ENCODE results near the gene BIRC3. TPM values are rescaled to one million over a fixed set of nuclear protein-coding genes. Genes with fewer than 3 reads are reported as not detected.
"Not testable (repeated sequence)": the region's sequence is repeated elsewhere in the genome, so short reads cannot be mapped to it uniquely, and the experiment has no call there.

Gene BIRC3
- total RNA-seq, 1 experiment from 2014 or later: 12.6 TPM

DNA sequence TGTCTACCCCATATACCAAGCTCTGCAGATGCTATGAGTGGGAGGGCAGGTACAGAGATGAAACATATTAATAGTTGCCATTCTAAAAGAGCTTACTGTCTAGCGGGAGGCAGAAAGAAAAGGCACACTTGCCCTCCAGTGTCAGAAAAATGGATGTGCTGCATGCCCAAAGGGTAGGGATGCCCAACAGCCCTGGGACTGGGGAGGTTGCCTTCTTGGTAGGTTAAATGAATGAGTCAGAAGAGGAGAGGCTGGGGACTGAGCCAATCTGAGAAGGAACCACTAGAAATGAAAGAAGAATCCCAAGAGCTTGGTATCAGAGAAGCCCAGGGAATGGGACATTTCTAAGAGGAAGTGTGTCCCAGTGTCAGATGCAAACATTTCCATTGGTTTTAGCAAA is 1.2 kb downstream of the BIRC3 start:
- in situ Hi-C loops (cut with HindIII; ENCODE audit: low pct_unique_long_range_greater_than_20kb, low sequenced_read_pairs): no loop called here
- DNase-seq (ENCODE audit: low read depth): peak; percentile 73

DNA sequence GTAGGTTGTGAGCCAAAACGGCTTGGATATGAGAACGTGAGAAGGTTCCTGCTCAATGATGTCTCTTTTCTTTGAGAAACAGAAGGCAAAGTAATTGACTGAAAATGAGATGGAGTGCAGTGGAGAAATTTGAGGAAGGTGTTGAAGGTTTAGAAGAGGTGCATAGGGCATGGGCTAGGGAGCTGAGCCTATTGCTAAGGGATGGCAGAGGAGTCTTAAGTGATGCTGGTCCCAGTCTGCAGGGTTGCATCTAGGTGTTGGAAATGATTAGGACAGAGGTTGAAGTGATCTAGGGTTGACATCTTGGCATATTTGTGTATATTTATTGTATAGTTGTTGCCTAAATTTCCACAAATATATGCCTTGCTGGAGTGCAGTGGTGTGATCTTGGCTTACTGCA is 2.3 kb downstream of the BIRC3 start:
- no peak for DNase-seq (ENCODE audit: low read depth)
- in situ Hi-C loops (cut with HindIII; ENCODE audit: low pct_unique_long_range_greater_than_20kb, low sequenced_read_pairs): no loop called here

- peak; percentile 35 for DNase-seq (ENCODE audit: low read depth)
- in situ Hi-C loops (cut with HindIII; ENCODE audit: low pct_unique_long_range_greater_than_20kb, low sequenced_read_pairs): no loop called here
Observed at GRCh38 chr11:102320188-102320587, 2.9 kb downstream of the BIRC3 start.

DNA sequence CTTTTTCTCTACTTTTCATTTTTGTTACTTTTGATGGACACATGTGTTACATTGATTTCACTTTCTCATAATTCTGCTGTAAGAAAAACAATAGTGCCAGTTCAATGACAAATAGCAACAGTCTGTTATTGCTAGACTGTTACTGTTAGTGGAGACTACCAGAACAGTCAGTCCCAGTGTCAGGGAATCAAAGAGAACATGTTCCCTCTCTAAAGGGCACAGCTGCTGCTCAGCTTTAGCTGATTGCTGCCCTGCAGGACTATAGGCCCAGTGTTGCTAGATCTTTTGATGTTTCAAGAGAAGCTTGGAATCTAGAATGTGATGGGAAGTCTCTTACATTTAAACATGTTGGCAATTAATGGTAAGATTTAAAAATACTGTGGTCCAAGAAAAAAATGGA is 3.4 kb downstream of the BIRC3 start:
- in situ Hi-C loops (cut with HindIII; ENCODE audit: low pct_unique_long_range_greater_than_20kb, low sequenced_read_pairs): no loop called here
- DNase-seq (ENCODE audit: low read depth): peak; percentile 33

GRCh38 chr11:102322560-102322959 is 5.3 kb downstream of the BIRC3 start:
- DNase-seq (ENCODE audit: low read depth): peak; percentile 38
- in situ Hi-C loops (cut with HindIII; ENCODE audit: low pct_unique_long_range_greater_than_20kb, low sequenced_read_pairs): no loop called here

DNA sequence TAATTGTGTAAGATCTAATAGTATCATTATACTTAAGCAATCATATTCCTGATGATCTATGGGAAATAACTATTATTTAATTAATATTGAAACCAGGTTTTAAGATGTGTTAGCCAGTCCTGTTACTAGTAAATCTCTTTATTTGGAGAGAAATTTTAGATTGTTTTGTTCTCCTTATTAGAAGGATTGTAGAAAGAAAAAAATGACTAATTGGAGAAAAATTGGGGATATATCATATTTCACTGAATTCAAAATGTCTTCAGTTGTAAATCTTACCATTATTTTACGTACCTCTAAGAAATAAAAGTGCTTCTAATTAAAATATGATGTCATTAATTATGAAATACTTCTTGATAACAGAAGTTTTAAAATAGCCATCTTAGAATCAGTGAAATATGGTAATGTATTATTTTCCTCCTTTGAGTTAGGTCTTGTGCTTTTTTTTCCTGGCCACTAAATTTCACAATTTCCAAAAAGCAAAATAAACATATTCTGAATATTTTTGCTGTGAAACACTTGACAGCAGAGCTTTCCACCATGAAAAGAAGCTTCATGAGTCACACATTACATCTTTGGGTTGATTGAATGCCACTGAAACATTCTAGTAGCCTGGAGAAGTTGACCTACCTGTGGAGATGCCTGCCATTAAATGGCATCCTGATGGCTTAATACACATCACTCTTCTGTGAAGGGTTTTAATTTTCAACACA is 6.4 kb downstream of the BIRC3 start:
- DNase-seq (ENCODE audit: low read depth): no peak
- in situ Hi-C loops (cut with HindIII; ENCODE audit: low pct_unique_long_range_greater_than_20kb, low sequenced_read_pairs): no loop called here

GRCh38 chr11:102325088-102325487 is 7.8 kb downstream of the BIRC3 start:
- no peak for DNase-seq (ENCODE audit: low read depth)
- in situ Hi-C loops (cut with HindIII; ENCODE audit: low pct_unique_long_range_greater_than_20kb, low sequenced_read_pairs): no loop called here

DNA sequence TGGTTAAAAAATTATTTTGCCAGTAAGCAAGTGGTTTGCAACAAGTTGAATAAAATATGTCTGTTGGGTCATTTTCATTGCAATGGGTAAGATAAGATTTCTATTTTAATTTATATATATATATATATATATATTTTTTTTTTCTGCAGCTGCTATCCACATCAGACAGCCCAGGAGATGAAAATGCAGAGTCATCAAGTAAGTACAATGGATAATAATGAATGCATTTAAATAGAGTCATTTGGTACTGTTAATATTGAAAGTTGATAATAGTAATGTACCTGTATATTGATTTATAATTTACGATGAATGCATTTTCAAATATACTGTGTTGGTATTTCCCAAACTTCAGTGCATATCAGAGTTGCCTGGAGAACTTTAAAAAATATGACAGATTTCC is 11.5 kb downstream of the BIRC3 start:
- no peak for DNase-seq (ENCODE audit: low read depth)
- in situ Hi-C loops (cut with HindIII; ENCODE audit: low pct_unique_long_range_greater_than_20kb, low sequenced_read_pairs): no loop called here

DNA sequence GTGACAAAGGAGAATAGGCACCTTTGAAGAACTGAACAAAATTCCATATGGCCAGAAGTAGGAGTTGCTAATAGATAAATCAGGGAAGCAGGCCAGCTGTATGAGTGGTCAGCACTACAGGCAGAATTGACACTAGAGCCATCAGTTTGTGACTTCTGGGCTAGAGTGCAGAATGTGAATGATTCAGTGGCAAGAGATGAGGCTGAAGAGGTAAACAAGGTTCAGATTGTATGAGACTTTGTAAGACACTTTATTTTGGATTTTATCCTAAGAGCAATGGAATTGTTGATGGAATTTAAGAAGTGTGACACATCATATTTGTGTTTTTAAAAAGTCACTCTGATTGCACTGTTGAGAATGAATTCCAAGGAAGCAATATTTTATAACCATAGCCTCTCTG is 12.9 kb downstream of the BIRC3 start:
- in situ Hi-C loops (cut with HindIII; ENCODE audit: low pct_unique_long_range_greater_than_20kb, low sequenced_read_pairs): no loop called here

GRCh38 chr11:102331341-102331740 is 14.1 kb downstream of the BIRC3 start:
- in situ Hi-C loops (cut with HindIII; ENCODE audit: low pct_unique_long_range_greater_than_20kb, low sequenced_read_pairs): no loop called here
- no peak for DNase-seq (ENCODE audit: low read depth)

More for the DNA sequence above, 12.9 kb downstream of the BIRC3 start:
- DNase-seq (ENCODE audit: low read depth): no peak

DNA sequence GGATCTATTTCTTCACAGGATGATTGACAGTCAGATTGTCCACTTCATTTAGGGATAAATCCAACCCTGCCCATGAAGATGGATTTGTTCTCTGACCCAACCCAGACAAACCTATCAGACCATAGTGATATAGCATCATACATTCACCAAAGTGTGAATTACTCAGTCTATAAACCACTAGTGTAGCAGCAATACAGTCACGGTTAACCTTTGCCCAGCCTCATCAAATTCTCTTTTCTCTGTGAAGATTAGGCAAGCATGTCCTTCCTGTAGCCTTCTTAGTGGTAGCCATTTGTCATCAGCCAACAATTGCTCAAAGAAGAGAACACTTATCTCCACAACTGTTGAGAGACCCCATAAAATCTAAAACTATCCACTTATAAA is 15.3 kb downstream of the BIRC3 start:
- DNase-seq (ENCODE audit: low read depth): no peak
- in situ Hi-C loops (cut with HindIII; ENCODE audit: low pct_unique_long_range_greater_than_20kb, low sequenced_read_pairs): no loop called here

GRCh38 chr11:102338479-102339010 is 21.3 kb downstream of the BIRC3 start:
- DNase-seq (ENCODE audit: low read depth): no peak
- in situ Hi-C loops (cut with HindIII; ENCODE audit: low pct_unique_long_range_greater_than_20kb, low sequenced_read_pairs): no loop called here

DNA sequence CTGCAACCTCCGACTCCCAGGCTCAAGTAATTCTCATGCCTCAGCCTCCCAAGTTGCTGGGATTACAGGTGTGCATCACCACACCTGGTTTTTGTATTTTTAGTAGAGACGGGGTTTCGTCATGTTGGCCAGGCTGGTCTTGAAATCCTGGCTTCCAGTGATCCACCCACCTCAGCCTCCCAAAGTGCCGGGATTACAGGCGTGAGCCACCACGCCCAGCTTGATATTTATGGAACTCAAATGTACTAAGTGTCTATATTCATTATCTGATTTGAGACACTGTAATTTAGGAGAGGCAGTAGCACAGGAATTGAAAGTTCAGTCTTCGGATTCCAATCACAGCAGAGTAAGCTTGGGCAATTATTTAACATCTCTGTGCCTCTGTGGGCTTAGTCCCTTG is 24.0 kb downstream of the BIRC3 start:
- DNase-seq (ENCODE audit: low read depth); in situ Hi-C loops (cut with HindIII; ENCODE audit: low pct_unique_long_range_greater_than_20kb, low sequenced_read_pairs): not testable (repeated sequence)

DNA sequence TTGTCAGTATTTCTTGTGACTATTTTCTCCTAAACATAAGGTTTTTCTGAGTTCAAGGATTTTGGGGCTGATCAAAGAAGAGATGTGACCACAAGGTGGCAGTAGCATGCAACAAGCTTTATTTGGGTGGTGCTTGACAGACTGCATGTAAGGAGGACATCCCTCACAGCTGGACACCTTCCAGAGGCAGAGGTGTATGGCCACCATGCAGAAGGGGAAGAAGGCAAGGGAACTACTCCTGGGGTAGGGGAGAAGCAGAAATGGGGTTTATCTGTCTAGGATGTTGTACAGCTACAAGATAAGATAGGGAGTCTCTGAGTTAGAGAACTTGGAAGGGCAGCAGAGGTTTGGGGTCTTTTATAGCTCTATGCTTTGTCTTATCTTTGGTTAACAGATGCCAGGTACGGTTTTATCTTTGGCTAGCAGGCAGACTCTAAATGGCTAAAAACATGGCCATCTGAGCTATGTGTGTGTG is 24.6 kb downstream of the BIRC3 start:
- peak; percentile 69 for DNase-seq (ENCODE audit: low read depth)
- in situ Hi-C loops (cut with HindIII; ENCODE audit: low pct_unique_long_range_greater_than_20kb, low sequenced_read_pairs): no loop called here

- no peak for DNase-seq (ENCODE audit: low read depth)
- in situ Hi-C loops (cut with HindIII; ENCODE audit: low pct_unique_long_range_greater_than_20kb, low sequenced_read_pairs): no loop called here
Observed at GRCh38 chr11:102343809-102344208, 26.5 kb downstream of the BIRC3 start.

GRCh38 chr11:102345904-102346303 is 28.6 kb downstream of the BIRC3 start:
- peak; percentile 59 for DNase-seq (ENCODE audit: low read depth)
- in situ Hi-C loops (cut with HindIII; ENCODE audit: low pct_unique_long_range_greater_than_20kb, low sequenced_read_pairs): no loop called here

DNA sequence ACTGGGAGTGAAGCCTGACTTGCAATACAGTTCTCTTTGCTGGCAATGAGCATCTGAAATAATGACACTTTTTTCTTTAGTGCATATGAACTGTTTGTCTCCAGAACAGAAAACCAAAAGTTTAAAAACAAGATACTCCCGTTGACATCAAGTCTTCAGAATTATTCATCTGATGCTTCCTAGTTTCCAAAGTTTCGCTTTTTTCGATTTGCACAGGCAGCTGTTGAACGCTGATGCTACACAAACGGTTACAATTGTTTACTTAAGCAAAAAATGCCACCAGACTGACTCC is 29.1 kb downstream of the BIRC3 start:
- DNase-seq (ENCODE audit: low read depth): no peak
- in situ Hi-C loops (cut with HindIII; ENCODE audit: low pct_unique_long_range_greater_than_20kb, low sequenced_read_pairs): no loop called here

- DNase-seq (ENCODE audit: low read depth): peak; percentile 87
- in situ Hi-C loops (cut with HindIII; ENCODE audit: low pct_unique_long_range_greater_than_20kb, low sequenced_read_pairs): no loop called here
Observed at GRCh38 chr11:102346748-102347461, 29.6 kb downstream of the BIRC3 start, which contains the start of gene BIRC2. TSS of gene BIRC2 (plus strand) at chr11:102347214. CDS start at chr11:102349855, 2,641 bp downstream.

- in situ Hi-C loops (cut with HindIII; ENCODE audit: low pct_unique_long_range_greater_than_20kb, low sequenced_read_pairs): no loop called here
- no peak for DNase-seq (ENCODE audit: low read depth)
Observed at GRCh38 chr11:102347462-102348370, 30.4 kb downstream of the BIRC3 start.
